PC-9 (cell line): ENCODE measurements around the gene SCGB1D2. TPM values are rescaled to one million over a fixed set of nuclear protein-coding genes. Genes with fewer than 3 reads are reported as not detected.

ENCODE experiments used
- BruUV-seq: library from RNA; stranded (reverse); fragments of 400-500 nt; replicated peaks from 2 replicates; lab custom pipeline; 2021; lab: Mats Ljungman, UMichigan
- CTCF ChIA-PET: fragments of 300-600 bp; sonication (Branson Sonifier 250); formaldehyde crosslinking; loops from one replicate; lab custom pipeline; 2022; ENCODE audit warnings: antibody characterized with exemption; lab: Charles Lee
- POLR2A ChIA-PET: fragments of 300-600 bp; sonication (Branson Sonifier 250); formaldehyde crosslinking; loops from one replicate; lab custom pipeline; 2022; ENCODE audit warnings: antibody characterized with exemption; ENCODE audit not compliant: unreplicated experiment; lab: Charles Lee
- DNase-seq, 2 experiments: peaks; one replicate each; pipeline versions ENCODE4 v3.0.0 to v3.0.0-alpha.2; 2015 to 2022; ENCODE audit warnings: mixed read lengths in 1 of 2
- H2AFZ ChIP-seq: fragments of 200-600 bp; sonication (generic); 2 replicates; pipeline ENCODE4 v1.8.1; 2017; ENCODE audit warnings: antibody characterized with exemption
- H3F3A ChIP-seq: fragments of 200-600 bp; sonication (generic); 2 replicates; pipeline ENCODE4 v1.8.1; 2017; ENCODE audit warnings: antibody characterized with exemption, mild to moderate bottlenecking, low read depth; ENCODE audit not compliant: insufficient read depth
- H3K27ac ChIP-seq: fragments of 200-600 bp; sonication (generic); 2 replicates; pipeline ENCODE4 v1.6.1; 2016; ENCODE audit warnings: mixed run types
- H3K27me3 ChIP-seq: fragments of 200-600 bp; sonication (generic); 2 replicates; pipeline ENCODE4 v1.6.1; 2016; ENCODE audit warnings: low read depth, mixed run types; ENCODE audit not compliant: insufficient read depth
- H3K36me3 ChIP-seq: fragments of 200-600 bp; sonication (generic); 2 replicates; pipeline ENCODE4 v1.6.1; 2016; ENCODE audit warnings: low read depth, mixed run types
- H3K4me1 ChIP-seq: fragments of 200-600 bp; sonication (generic); replicated peaks from 2 replicates; pipeline ENCODE4 v1.6.1; 2016; ENCODE audit warnings: mixed run types; ENCODE audit not compliant: insufficient read depth
- H3K4me2 ChIP-seq: fragments of 200-600 bp; sonication (generic); 2 replicates; pipeline ENCODE4 v1.6.1; 2017; ENCODE audit warnings: mixed run types
- H3K4me3 ChIP-seq: fragments of 200-600 bp; sonication (generic); 2 replicates; pipeline ENCODE4 v1.6.1; 2016; ENCODE audit warnings: mixed run types
- H3K79me2 ChIP-seq: fragments of 200-600 bp; sonication (generic); 2 replicates; pipeline ENCODE4 v1.6.1; 2017; ENCODE audit warnings: low read depth, mixed run types
- H3K9me2 ChIP-seq: fragments of 200-600 bp; sonication (generic); 2 replicates; pipeline ENCODE4 v1.8.1; 2017; ENCODE audit warnings: mild to moderate bottlenecking; ENCODE audit not compliant: insufficient read depth
- H3K9me3 ChIP-seq: fragments of 200-600 bp; sonication (generic); 2 replicates; pipeline ENCODE4 v1.8.1; 2016; ENCODE audit warnings: low read depth; ENCODE audit not compliant: insufficient read depth
- H4K20me1 ChIP-seq: fragments of 200-600 bp; sonication (generic); 2 replicates; pipeline ENCODE4 v1.8.1; 2017; ENCODE audit not compliant: insufficient read depth
- EZH2 ChIP-seq: fragments of 200-600 bp; sonication (generic); IDR thresholded peaks from 2 replicates; pipeline ENCODE4 v1.8.0; 2017; ENCODE audit warnings: antibody characterized with exemption, low read depth
- intact Hi-C: fragments of 100-400 bp; cut with micrococcal nuclease; formaldehyde crosslinking; loops from one replicate; pipeline ENCODE4 v1.10.0; 2022; ENCODE audit not compliant: unreplicated experiment
- total RNA-seq: library from RNA; stranded (reverse); gene quantifications from 2 replicates; pipeline ENCODE4 v1.2.3, GENCODE V29; 2021
- TF ChIP-seq, protein P1 (sequence below): fragments of 200-600 bp; sonication (generic); conservative IDR thresholded peaks from 2 replicates; pipeline ENCODE4 v1.6.1; 2017; ENCODE audit warnings: mixed run types, antibody characterized with exemption, mild to moderate bottlenecking, moderate library complexity

The SCGB1D2 gene
- total RNA-seq, 1 experiment from 2014 or later, result not detected

DNA sequence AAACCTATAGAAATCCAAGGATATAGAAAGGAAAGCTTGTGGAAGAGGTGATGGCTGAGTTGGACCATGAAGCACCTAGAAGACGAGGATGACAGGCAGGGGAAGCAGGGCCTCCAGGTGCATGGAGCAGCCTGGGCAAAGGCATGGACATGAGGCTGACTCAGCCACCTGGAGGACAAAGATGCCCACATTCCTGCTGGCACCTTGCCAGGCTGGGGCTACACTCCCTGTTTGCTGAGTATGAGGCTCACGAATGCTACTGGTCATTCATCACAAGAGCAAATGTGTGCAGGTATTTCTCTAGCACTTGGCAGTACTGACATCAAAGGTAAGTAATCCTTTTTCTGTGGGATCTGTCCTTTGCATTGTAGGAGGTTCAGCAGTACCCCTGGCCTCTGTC, 40.7 kb upstream of the SCGB1D2 start:
- H2AFZ ChIP-seq, result no peak overlapping the region
- TF ChIP-seq EZH2, result no peak
- TF ChIP-seq, protein P1, sequence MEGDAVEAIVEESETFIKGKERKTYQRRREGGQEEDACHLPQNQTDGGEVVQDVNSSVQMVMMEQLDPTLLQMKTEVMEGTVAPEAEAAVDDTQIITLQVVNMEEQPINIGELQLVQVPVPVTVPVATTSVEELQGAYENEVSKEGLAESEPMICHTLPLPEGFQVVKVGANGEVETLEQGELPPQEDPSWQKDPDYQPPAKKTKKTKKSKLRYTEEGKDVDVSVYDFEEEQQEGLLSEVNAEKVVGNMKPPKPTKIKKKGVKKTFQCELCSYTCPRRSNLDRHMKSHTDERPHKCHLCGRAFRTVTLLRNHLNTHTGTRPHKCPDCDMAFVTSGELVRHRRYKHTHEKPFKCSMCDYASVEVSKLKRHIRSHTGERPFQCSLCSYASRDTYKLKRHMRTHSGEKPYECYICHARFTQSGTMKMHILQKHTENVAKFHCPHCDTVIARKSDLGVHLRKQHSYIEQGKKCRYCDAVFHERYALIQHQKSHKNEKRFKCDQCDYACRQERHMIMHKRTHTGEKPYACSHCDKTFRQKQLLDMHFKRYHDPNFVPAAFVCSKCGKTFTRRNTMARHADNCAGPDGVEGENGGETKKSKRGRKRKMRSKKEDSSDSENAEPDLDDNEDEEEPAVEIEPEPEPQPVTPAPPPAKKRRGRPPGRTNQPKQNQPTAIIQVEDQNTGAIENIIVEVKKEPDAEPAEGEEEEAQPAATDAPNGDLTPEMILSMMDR, result no peak
- peak; percentile 23 to 43 for DNase-seq
- H3K4me2 ChIP-seq, result no peak overlapping the region
- no TSS peak for BruUV-seq
- POLR2A ChIA-PET, result no interaction called here
- H4K20me1 ChIP-seq, result no peaks in the 10 kb centered on the region
- H3K27me3 ChIP-seq, result peaks cover 98% of the 10 kb centered on the region
- H3K9me2 ChIP-seq, result no peaks in the 10 kb centered on the region
- intact Hi-C loops, result no loop called here
- H3K4me3 ChIP-seq, result no peak overlapping the region
- CTCF ChIA-PET, result no interaction called here
- H3K27ac ChIP-seq, result no peak overlapping the region
- H3K4me1 ChIP-seq, result no peaks in the 10 kb centered on the region
- H3K9me3 ChIP-seq, result no peaks in the 10 kb centered on the region
- no peaks in the 10 kb centered on the region for H3F3A ChIP-seq
- no peaks in the 10 kb centered on the region for H3K79me2 ChIP-seq
- no peaks in the 10 kb centered on the region for H3K36me3 ChIP-seq

DNA sequence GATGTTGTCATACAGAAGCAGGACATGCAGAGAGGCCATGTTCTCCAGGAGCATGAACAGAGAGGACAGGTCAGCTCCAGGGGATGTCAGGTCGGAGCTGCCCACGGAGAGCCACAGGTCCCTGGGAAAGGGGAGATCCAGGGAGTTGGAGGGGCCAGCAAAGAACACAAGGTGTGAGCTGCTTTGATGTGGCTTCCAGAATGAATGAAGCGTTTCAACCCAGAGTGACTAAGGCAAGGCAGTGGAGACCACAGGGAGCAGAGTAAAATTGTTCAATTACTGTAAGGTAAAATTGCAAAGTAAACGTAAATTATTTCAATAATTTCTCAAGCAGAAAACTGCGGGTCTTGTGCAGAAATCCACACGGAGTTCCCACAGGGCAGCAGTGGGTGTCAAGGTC, 39.1 kb upstream of the SCGB1D2 start:
- TF ChIP-seq, protein P1, result no peak
- TF ChIP-seq EZH2, result no peak
- CTCF ChIA-PET, result no interaction called here
- Histone ChIP-seq H3K36me3 (no peaks in the 10 kb centered on the region), H2AFZ (no peak overlapping the region), H3F3A (no peaks in the 10 kb centered on the region), H3K4me1 (no peaks in the 10 kb centered on the region), H3K9me2 (no peaks in the 10 kb centered on the region), H3K9me3 (no peaks in the 10 kb centered on the region), H3K4me3 (no peak overlapping the region), H3K27ac (no peak overlapping the region), H4K20me1 (no peaks in the 10 kb centered on the region), H3K27me3 (peaks cover 93% of the 10 kb centered on the region), H3K4me2 (no peak overlapping the region), H3K79me2 (no peaks in the 10 kb centered on the region)
- POLR2A ChIA-PET, result no interaction called here
- no peak for DNase-seq
- intact Hi-C loops, result no loop called here
- BruUV-seq, result no TSS peak

DNA sequence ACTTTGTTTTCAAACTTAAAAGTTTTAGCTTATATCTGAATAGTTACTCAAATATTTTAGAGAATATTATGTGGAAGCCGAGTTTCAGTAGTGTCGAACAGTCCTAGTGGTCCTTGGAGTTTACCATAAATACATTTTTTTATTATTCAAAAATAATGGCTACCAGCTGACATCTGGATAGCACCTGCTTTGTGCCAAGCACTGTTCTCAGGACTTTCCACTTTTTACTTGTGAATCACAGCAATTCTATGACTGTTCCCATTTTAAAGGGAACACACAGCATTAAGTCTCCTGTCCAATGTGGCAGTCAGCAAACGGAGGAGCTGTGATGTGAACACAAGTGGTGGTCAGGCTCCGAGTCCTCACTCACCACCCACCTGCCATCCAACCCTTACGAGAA, 37.6 kb upstream of the SCGB1D2 start:
- Histone ChIP-seq H3K4me3 (no peak overlapping the region), H3F3A (no peaks in the 10 kb centered on the region), H3K4me2 (no peak overlapping the region), H3K27ac (no peak overlapping the region), H2AFZ (no peak overlapping the region), H3K9me2 (no peaks in the 10 kb centered on the region), H3K27me3 (peaks cover 89% of the 10 kb centered on the region), H3K79me2 (no peaks in the 10 kb centered on the region), H3K36me3 (no peaks in the 10 kb centered on the region), H3K4me1 (no peaks in the 10 kb centered on the region), H4K20me1 (no peaks in the 10 kb centered on the region), H3K9me3 (no peaks in the 10 kb centered on the region)
- no peak for DNase-seq
- TF ChIP-seq, protein P1, result no peak
- TF ChIP-seq EZH2, result no peak
- intact Hi-C loops, result no loop called here
- POLR2A ChIA-PET, result no interaction called here
- no TSS peak for BruUV-seq
- CTCF ChIA-PET, result no interaction called here
